Adrenal gland (tissue), 5 donors: ENCODE results near the gene CHTF18.

Experiments
- CTCF ChIP-seq, 6 experiments: fragments of 450-650 bp in 4 of 6; fragments of 200-600 bp in 2 of 6; sonication (generic) in 1 of 6; IDR thresholded peaks; 1 replicate in 5 of 6; 2 replicates in 1 of 6; pipeline versions ENCODE4 v1.5.1 to v1.8.0; 2016 to 2021; ENCODE audit warnings: antibody characterized with exemption in 6 of 6, mild to moderate bottlenecking in 2 of 6, moderate library complexity in 1 of 6
- POLR2A ChIP-seq, 2 donors: fragments of 450-650 bp; IDR thresholded peaks; one replicate each; pipeline ENCODE4 v1.6.1; 2017; ENCODE audit warnings: antibody characterized with exemption in 2 of 2, mild to moderate bottlenecking in 2 of 2, moderate library complexity in 1 of 2
- donor health status: DM: no; HTN: no; CAD: no.

GRCh38 chr16:836221-836620, 47.8 kb downstream of the CHTF18 start:
- TF ChIP-seq POLR2A (IDR thresholded peaks at IDR 0.05): no peak
- no peak for TF ChIP-seq CTCF (IDR thresholded peaks at IDR 0.05)
